Endothelial cell (in vitro differentiated cells): Measurements from ENCODE around the gene MARCHF3. TPM values are rescaled to one million over a fixed set of nuclear protein-coding genes. Genes with fewer than 3 reads are reported as not detected.
A peak's percentile ranks its signal among the peaks of the same experiment; 100 is the strongest.

Experiments used
- DNase-seq: peaks from one replicate; pipeline ENCODE4 v3.0.0; 2021; ENCODE audit warnings: low spot score
- H3K27ac Mint-ChIP-seq: one replicate; pipeline ENCODE4 v1.8.0; 2021; ENCODE audit warnings: mixed read lengths, inconsistent platforms; ENCODE audit not compliant: unreplicated experiment
- H3K27me3 Mint-ChIP-seq: one replicate; pipeline ENCODE4 v1.8.0; 2021; ENCODE audit warnings: mild to moderate bottlenecking, moderate library complexity, mixed read lengths, inconsistent platforms; ENCODE audit not compliant: unreplicated experiment
- H3K36me3 Mint-ChIP-seq: one replicate; pipeline ENCODE4 v1.8.0; 2021; ENCODE audit warnings: mild to moderate bottlenecking, low read depth, mixed read lengths, inconsistent platforms; ENCODE audit not compliant: unreplicated experiment
- H3K4me1 Mint-ChIP-seq: one replicate; pipeline ENCODE4 v1.8.0; 2021; ENCODE audit warnings: mild to moderate bottlenecking, mixed read lengths, inconsistent platforms; ENCODE audit not compliant: unreplicated experiment
- H3K4me3 Mint-ChIP-seq: one replicate; pipeline ENCODE4 v1.8.0; 2021; ENCODE audit warnings: mild to moderate bottlenecking, mixed read lengths, inconsistent platforms; ENCODE audit not compliant: unreplicated experiment
- H3K9me3 Mint-ChIP-seq: one replicate; pipeline ENCODE4 v1.8.0; 2021; ENCODE audit warnings: mixed read lengths, inconsistent platforms; ENCODE audit not compliant: unreplicated experiment
- total RNA-seq: library from RNA; stranded (reverse); fragmentation: NEBNext Ultra II Directional; extraction: Animal tissue kit (Norgen Biotek cat#: 25700); gene quantifications from one replicate; pipeline ENCODE4 v1.2.1, GENCODE V29; 2021; ENCODE audit not compliant: unreplicated experiment
- TF ChIP-seq, protein P1 (sequence below): fragments of 200-600 bp; sonication (generic); IDR thresholded peaks from one replicate; pipeline ENCODE4 v1.5.0; 2021; ENCODE audit warnings: antibody characterized with exemption; ENCODE audit not compliant: unreplicated experiment

MARCHF3 gene
- total RNA-seq, 1 donor from 2014 or later: 47.9 TPM

DNA sequence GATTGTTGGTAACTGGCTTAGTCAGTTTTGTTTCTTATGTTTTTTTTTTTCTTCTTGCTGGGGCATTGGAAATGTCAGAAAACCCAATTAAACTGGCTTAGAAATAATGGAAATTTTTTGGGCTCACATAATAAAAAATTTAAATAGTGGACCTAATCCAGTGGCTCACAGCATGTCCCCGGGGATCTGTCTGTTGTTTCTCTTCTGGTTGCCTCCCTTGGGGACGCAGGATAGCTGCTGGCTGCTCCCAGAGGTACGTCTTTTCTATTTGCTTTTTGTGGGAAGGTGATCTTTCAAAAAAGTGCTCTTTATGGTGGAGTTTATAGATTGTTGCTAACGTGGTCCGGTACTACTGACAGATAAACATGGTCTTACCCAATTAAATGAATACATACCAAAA, 201.3 kb downstream of the MARCHF3 start:
- peaks cover 2% of the 10 kb centered on the region for H3K27me3 Mint-ChIP-seq
- H3K27ac Mint-ChIP-seq: no peak overlapping the region
- H3K36me3 Mint-ChIP-seq: peaks cover 33% of the 10 kb centered on the region
- no peaks in the 10 kb centered on the region for H3K9me3 Mint-ChIP-seq
- no peaks in the 10 kb centered on the region for H3K4me1 Mint-ChIP-seq
- no peak overlapping the region for H3K4me3 Mint-ChIP-seq
- TF ChIP-seq, protein P1, sequence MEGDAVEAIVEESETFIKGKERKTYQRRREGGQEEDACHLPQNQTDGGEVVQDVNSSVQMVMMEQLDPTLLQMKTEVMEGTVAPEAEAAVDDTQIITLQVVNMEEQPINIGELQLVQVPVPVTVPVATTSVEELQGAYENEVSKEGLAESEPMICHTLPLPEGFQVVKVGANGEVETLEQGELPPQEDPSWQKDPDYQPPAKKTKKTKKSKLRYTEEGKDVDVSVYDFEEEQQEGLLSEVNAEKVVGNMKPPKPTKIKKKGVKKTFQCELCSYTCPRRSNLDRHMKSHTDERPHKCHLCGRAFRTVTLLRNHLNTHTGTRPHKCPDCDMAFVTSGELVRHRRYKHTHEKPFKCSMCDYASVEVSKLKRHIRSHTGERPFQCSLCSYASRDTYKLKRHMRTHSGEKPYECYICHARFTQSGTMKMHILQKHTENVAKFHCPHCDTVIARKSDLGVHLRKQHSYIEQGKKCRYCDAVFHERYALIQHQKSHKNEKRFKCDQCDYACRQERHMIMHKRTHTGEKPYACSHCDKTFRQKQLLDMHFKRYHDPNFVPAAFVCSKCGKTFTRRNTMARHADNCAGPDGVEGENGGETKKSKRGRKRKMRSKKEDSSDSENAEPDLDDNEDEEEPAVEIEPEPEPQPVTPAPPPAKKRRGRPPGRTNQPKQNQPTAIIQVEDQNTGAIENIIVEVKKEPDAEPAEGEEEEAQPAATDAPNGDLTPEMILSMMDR: no peak
- DNase-seq: no peak

DNA sequence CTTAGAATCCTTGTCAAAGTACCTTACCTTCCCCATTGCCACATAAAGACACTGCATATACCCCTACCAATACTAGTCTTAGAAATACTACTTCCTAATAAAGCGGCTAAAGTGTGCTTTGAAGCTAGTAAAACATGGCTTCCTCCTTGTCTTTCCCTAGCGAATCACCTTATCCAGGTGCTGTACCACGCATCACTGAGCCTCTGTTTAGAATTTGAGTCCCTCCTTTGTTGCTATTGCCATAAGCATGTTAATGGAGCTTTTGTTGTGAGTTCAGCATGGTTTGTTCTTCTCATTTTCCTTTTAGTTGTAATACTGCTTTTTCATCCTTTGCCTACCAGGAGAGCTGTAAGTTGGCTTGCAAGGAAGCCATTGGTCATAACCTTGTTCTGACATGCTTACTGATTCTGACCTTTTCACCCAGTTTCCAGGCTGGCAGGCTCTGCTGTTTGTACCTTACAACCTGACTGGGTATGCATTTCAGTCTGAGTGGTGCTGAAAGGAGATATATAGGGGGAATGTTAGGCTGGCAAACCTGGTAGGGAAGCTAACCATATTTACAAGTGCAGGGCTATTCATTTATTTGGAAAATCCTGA, 203.6 kb downstream of the MARCHF3 start:
- Mint-ChIP-seq H3K36me3 (peaks cover 28% of the 10 kb centered on the region), H3K27me3 (peaks cover 2% of the 10 kb centered on the region), H3K9me3 (no peaks in the 10 kb centered on the region), H3K4me1 (no peaks in the 10 kb centered on the region), H3K4me3 (no peak overlapping the region), H3K27ac (peak overlapping the region; percentile 16)
- no peak for DNase-seq
- TF ChIP-seq, protein P1: no peak

DNA sequence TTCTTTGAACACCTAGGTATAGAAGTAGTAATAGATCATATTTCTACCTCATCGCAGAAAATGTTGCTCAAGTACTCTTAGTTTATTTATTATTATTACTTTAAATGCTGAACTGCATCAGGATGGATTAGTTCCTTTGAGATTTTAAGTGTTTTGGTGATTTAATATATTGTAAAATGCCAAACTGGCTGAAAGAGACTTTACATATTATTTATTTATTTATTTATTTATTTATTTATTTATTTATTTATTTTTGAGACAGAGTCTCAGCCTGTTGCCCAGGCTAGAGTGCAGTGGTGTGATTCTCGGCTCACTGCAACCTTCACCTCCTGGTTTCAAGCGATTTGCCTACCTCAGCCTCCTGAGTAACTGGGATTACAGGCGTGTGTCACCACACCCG, 211.1 kb downstream of the MARCHF3 start:
- H3K9me3 Mint-ChIP-seq: no peaks in the 10 kb centered on the region
- no peak overlapping the region for H3K4me3 Mint-ChIP-seq
- DNase-seq: no peak
- H3K27ac Mint-ChIP-seq: no peak overlapping the region
- H3K27me3 Mint-ChIP-seq: peaks cover 2% of the 10 kb centered on the region
- peaks cover 5% of the 10 kb centered on the region for H3K36me3 Mint-ChIP-seq
- H3K4me1 Mint-ChIP-seq: no peaks in the 10 kb centered on the region
- TF ChIP-seq, protein P1: no peak

DNA sequence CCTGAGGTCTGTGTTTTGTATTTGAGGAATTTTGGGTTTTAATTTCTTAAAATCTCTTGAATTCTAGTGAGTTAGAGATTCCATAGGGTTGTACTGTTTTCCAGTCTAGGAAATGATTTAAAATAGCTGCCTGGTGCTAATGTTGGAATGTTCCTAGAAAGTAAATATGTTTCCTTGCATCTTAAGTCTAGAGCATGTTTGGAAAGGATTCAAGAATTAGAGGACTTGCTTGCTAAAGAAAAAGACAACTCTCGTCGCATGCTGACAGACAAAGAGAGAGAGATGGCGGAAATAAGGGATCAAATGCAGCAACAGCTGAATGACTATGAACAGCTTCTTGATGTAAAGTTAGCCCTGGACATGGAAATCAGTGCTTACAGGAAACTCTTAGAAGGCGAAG, 211.6 kb downstream of the MARCHF3 start:
- Mint-ChIP-seq H3K27ac (no peak overlapping the region), H3K4me3 (no peak overlapping the region), H3K9me3 (no peaks in the 10 kb centered on the region), H3K36me3 (peaks cover 5% of the 10 kb centered on the region), H3K27me3 (peaks cover 2% of the 10 kb centered on the region), H3K4me1 (no peaks in the 10 kb centered on the region)
- DNase-seq: no peak
- TF ChIP-seq, protein P1: no peak

Other genes with a start within 250 kb of the MARCHF3 start
- 2.0 TPM for gene C5orf63, start 42.9 kb upstream of the MARCHF3 start, total RNA-seq